Liver (tissue), 9 donors: ENCODE measurements around the gene EPHB6. TPM values are rescaled to one million over a fixed set of nuclear protein-coding genes. Genes with fewer than 3 reads are reported as not detected.

Experiments
- DNase-seq: peaks from one replicate; pipeline ENCODE4 v3.0.0-alpha.2; 2017; ENCODE audit warnings: low spot score
- H3K27ac ChIP-seq, 2 donors: one replicate each; pipeline ENCODE4 v1.7.0; 2013; ENCODE audit warnings: inconsistent platforms in 2 of 2, low read length in 2 of 2, control low read depth in 1 of 2, low read depth in 1 of 2, mild to moderate bottlenecking in 1 of 2
- H3K27me3 ChIP-seq, 4 donors: one replicate each; pipeline versions ENCODE4 v1.6.1 to v1.7.0; 2013; ENCODE audit warnings: low read length in 3 of 4, inconsistent platforms in 1 of 4, mild to moderate bottlenecking in 1 of 4, moderate library complexity in 1 of 4; ENCODE audit not compliant: control insufficient read depth in 4 of 4, insufficient read depth in 4 of 4
- H3K36me3 ChIP-seq, 4 donors: one replicate each; pipeline versions ENCODE4 v1.6.1 to v1.7.0; 2013; ENCODE audit warnings: low read length in 3 of 4, mild to moderate bottlenecking in 3 of 4, low read depth in 1 of 4, moderate library complexity in 1 of 4; ENCODE audit not compliant: control insufficient read depth in 4 of 4, insufficient read depth in 3 of 4
- H3K4me1 ChIP-seq, 4 donors: one replicate each; pipeline versions ENCODE4 v1.6.1 to v1.7.0; 2013; ENCODE audit warnings: low read length in 3 of 4, mild to moderate bottlenecking in 3 of 4, moderate library complexity in 1 of 4; ENCODE audit not compliant: control insufficient read depth in 4 of 4, insufficient read depth in 4 of 4
- H3K4me3 ChIP-seq, 3 donors: one replicate each; pipeline versions ENCODE4 v1.6.1 to v1.7.0; 2013; ENCODE audit warnings: low read length in 3 of 3, control low read depth in 1 of 3, low read depth in 1 of 3, mild to moderate bottlenecking in 1 of 3
- H3K9ac ChIP-seq, 2 donors: one replicate each; pipeline ENCODE4 v1.7.0; 2013; ENCODE audit warnings: low read length in 2 of 2, mild to moderate bottlenecking in 2 of 2, moderate library complexity in 2 of 2, control low read depth in 1 of 2, low read depth in 1 of 2
- H3K9me3 ChIP-seq, 4 donors: one replicate each; pipeline versions ENCODE4 v1.6.1 to v1.7.0; 2013; ENCODE audit warnings: low read length in 3 of 4; ENCODE audit not compliant: control insufficient read depth in 4 of 4
- CTCF ChIP-seq: fragments of 150-350 bp; IDR thresholded peaks from 2 replicates; pipeline ENCODE4 v1.5.1; 2017; ENCODE audit warnings: improper control_type of control experiment, low read depth, low read length; ENCODE audit not compliant: missing input control
- EGR1 ChIP-seq, 2 donors: IDR thresholded peaks; 2 replicates each; pipeline ENCODE4 v1.6.1; 2016 to 2018; ENCODE audit warnings: antibody characterized with exemption in 2 of 2, low read depth in 2 of 2
- FOXA1 ChIP-seq: IDR thresholded peaks from 2 replicates; pipeline ENCODE4 v1.6.1; 2016; ENCODE audit warnings: antibody characterized with exemption
- FOXA2 ChIP-seq: IDR thresholded peaks from 2 replicates; pipeline ENCODE4 v1.6.1; 2016; ENCODE audit warnings: antibody characterized with exemption
- GABPA ChIP-seq, 2 donors: IDR thresholded peaks in 1 of 2; conservative IDR thresholded peaks in 1 of 2; 2 replicates each; pipeline ENCODE4 v1.6.1; 2016; ENCODE audit warnings: antibody characterized with exemption in 2 of 2, mild to moderate bottlenecking in 1 of 2, moderate library complexity in 1 of 2
- HNF4A ChIP-seq, 2 donors: conservative IDR thresholded peaks; 2 replicates each; pipeline ENCODE4 v1.6.1; 2016; ENCODE audit warnings: antibody characterized with exemption in 2 of 2, mild to moderate bottlenecking in 2 of 2
- HNF4G ChIP-seq: IDR thresholded peaks from 2 replicates; pipeline ENCODE4 v1.6.1; 2016; ENCODE audit warnings: antibody characterized with exemption
- JUND ChIP-seq, 2 donors: IDR thresholded peaks; 2 replicates each; pipeline ENCODE4 v1.6.1; 2016; ENCODE audit warnings: antibody characterized with exemption in 2 of 2
- NR2F2 ChIP-seq: IDR thresholded peaks from 2 replicates; pipeline ENCODE4 v1.6.1; 2016; ENCODE audit warnings: antibody characterized with exemption
- RAD21 ChIP-seq, 2 donors: IDR thresholded peaks; 2 replicates each; pipeline ENCODE4 v1.6.1; 2016; ENCODE audit warnings: antibody characterized with exemption in 2 of 2, mild to moderate bottlenecking in 2 of 2
- REST ChIP-seq: IDR thresholded peaks from 2 replicates; pipeline ENCODE4 v1.6.1; 2016; ENCODE audit warnings: antibody characterized with exemption, mild to moderate bottlenecking
- RXRA ChIP-seq, 2 donors: IDR thresholded peaks; 2 replicates each; pipeline ENCODE4 v1.6.1; 2017 to 2018; ENCODE audit warnings: antibody characterized with exemption in 2 of 2, mild to moderate bottlenecking in 1 of 2
- TAF1 ChIP-seq: conservative IDR thresholded peaks from 2 replicates; pipeline ENCODE4 v1.6.1; 2016; ENCODE audit warnings: antibody characterized with exemption, mild to moderate bottlenecking
- YY1 ChIP-seq: IDR thresholded peaks from 2 replicates; pipeline ENCODE4 v1.6.1; 2016; ENCODE audit warnings: antibody characterized with exemption, mild to moderate bottlenecking
- ZBTB33 ChIP-seq: IDR thresholded peaks from 2 replicates; pipeline ENCODE4 v1.6.1; 2016; ENCODE audit warnings: antibody characterized with exemption
- WGBS: extraction: QIAGEN DNeasy Blood & Tissue Kit; methylation state at CpG from one replicate; pipeline ENCODE4 v1.1.7; 2013; 5-methylcytosine and 5-hydroxymethylcytosine counted together
- polyA plus RNA-seq, 2 donors: library from polyadenylated mRNA; stranded (reverse) in 1 of 2; unstranded in 1 of 2; fragments of 200-250 nt in 1 of 2; fragments of >200 nt in 1 of 2; fragmentation: Nextera tagmentation in 1 of 2; extraction: Ambion mirVana in 1 of 2; gene quantifications; one replicate each; pipeline versions ENCODE4 v1.2.1 to v1.2.3, GENCODE V29; 2013 to 2015
- total RNA-seq, 2 donors: library from RNA; depleted of rRNA; stranded (reverse); fragments of >200 nt; gene quantifications; one replicate each; pipeline ENCODE4 v1.2.3, GENCODE V29; 2014
- TF ChIP-seq, protein P1 (sequence below): IDR thresholded peaks from 2 replicates; pipeline ENCODE4 v1.6.1; 2016; ENCODE audit warnings: antibody characterized with exemption
- donor health status: healthy.
- donor health status: healthy.
- donor health status: healthy.
- donor health status: healthy.
- donor health status: healthy.

EPHB6 gene
- total and polyA plus RNA-seq, 4 donors, result 1.2 to 4.3 (median 2.0) TPM

DNA sequence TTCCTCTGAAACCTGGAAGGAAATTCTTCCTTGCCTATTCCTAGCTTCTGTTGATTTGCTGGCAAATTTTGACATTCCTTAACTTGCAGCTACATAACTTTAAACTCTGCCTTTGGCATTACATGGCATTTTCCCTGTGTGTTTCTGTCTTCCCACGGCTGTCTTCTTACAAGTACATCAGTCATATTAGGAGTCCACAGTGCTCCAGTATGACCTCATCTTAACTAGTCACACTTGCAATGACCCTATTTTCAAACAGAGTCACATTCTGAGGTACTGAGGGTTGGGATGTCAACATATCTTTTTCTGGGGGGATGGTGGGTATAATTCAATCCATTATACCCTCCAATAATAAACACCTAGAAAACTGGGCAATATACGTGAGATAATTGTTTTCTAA, 37.4 kb upstream of the EPHB6 start:
- no peak for DNase-seq
- Histone ChIP-seq H3K36me3 (no peaks in the 10 kb centered on the region), H3K9me3 (no peaks in the 10 kb centered on the region), H3K9ac (no peak overlapping the region), H3K27ac (no peak overlapping the region), H3K27me3 (peaks cover 0 to 12% (median 4%) of the 10 kb centered on the region in 4 donors), H3K4me1 (no peaks in the 10 kb centered on the region), H3K4me3 (no peak overlapping the region)
- 68% methylated on average over 2 of the region's 2 CpGs for WGBS
- TF ChIP-seq HNF4G, result no peak
- no peak for TF ChIP-seq RXRA (IDR thresholded peaks at IDR 0.05)
- TF ChIP-seq NR2F2, result no peak
- TF ChIP-seq GABPA (IDR thresholded peaks at IDR 0.05 in 1 of 2, conservative IDR thresholded peaks at IDR 0.05 in 1 of 2), result no peak
- no peak for TF ChIP-seq CTCF
- no peak for TF ChIP-seq HNF4A (conservative IDR thresholded peaks at IDR 0.05)
- no peak for TF ChIP-seq TAF1
- TF ChIP-seq RAD21 (IDR thresholded peaks at IDR 0.05), result no peak
- TF ChIP-seq FOXA2, result no peak

DNA sequence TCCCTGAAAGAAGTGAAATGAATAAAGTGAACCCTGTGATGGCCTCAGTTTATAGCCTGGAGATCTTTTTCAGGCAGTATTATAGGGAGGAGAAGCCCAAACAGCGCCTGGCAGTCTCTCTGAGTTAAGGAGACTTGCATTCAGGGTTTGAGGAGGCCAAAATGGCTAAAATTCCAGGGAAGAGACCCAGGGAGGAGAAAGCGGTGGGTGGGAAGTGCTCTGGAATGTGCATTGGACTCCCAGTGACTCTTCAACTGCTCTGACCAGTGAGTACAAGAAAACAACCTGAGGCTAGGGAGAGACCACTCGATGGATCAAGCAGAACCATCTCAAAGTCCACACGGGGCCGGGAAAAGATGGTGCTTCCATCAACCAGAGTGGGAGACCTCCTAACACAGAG, 35.3 kb upstream of the EPHB6 start:
- TF ChIP-seq, protein P1, sequence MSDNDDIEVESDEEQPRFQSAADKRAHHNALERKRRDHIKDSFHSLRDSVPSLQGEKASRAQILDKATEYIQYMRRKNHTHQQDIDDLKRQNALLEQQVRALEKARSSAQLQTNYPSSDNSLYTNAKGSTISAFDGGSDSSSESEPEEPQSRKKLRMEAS, result no peak
- TF ChIP-seq TAF1 (no peak), GABPA (IDR thresholded peaks at IDR 0.05 in 1 of 2, conservative IDR thresholded peaks at IDR 0.05 in 1 of 2) (no peak), HNF4A (conservative IDR thresholded peaks at IDR 0.05) (no peak), RAD21 (IDR thresholded peaks at IDR 0.05) (no peak), JUND (IDR thresholded peaks at IDR 0.05) (no peak), ZBTB33 (no peak), HNF4G (no peak), FOXA1 (no peak), REST (no peak), YY1 (no peak), CTCF (no peak), EGR1 (IDR thresholded peaks at IDR 0.05; ENCODE audit: low read depth in 2 of 2) (no peak), RXRA (IDR thresholded peaks at IDR 0.05) (no peak), FOXA2 (no peak)
- DNase-seq, result no peak
- H3K27ac ChIP-seq, result no peak overlapping the region
- H3K27me3 ChIP-seq, result peaks cover 0 to 9% (median 1%) of the 10 kb centered on the region in 4 donors
- H3K4me1 ChIP-seq, result no peaks in the 10 kb centered on the region
- no peak overlapping the region for H3K9ac ChIP-seq
- H3K4me3 ChIP-seq, result no peak overlapping the region
- H3K9me3 ChIP-seq, result no peaks in the 10 kb centered on the region
- H3K36me3 ChIP-seq, result no peaks in the 10 kb centered on the region
- 72% methylated on average over 5 of the region's 5 CpGs for WGBS
